HG03097 (cell line): Measurements from ENCODE around the gene PCDHB5.
"Not testable (repeated sequence)": the region's sequence is repeated elsewhere in the genome, so short reads cannot be mapped to it uniquely, and the experiment has no call there.

Source experiments
- ATAC-seq: cut with Tn5 transposase; IDR thresholded peaks from one replicate; pipeline ENCODE4 v1.9.1; 2021; ENCODE audit not compliant: unreplicated experiment, low FRiP score

The PCDHB5 gene

GRCh38 chr5:141150993-141151325 lies 16.0 kb downstream of the PCDHB5 start:
- no peak for ATAC-seq

- not testable (repeated sequence) for ATAC-seq
Observed at GRCh38 chr5:141151632-141152031, 16.6 kb downstream of the PCDHB5 start.

- ATAC-seq: not testable (repeated sequence)
Observed at GRCh38 chr5:141152096-141152495, 17.1 kb downstream of the PCDHB5 start.

GRCh38 chr5:141155540-141156374 lies 20.8 kb downstream of the PCDHB5 start:
- ATAC-seq: no peak

- ATAC-seq: not testable (repeated sequence)
Observed at GRCh38 chr5:141157356-141157755, 22.4 kb downstream of the PCDHB5 start.

GRCh38 chr5:141157901-141158300 lies 22.9 kb downstream of the PCDHB5 start:
- ATAC-seq: not testable (repeated sequence)

- ATAC-seq: no peak
Observed at GRCh38 chr5:141172381-141173204, 37.6 kb downstream of the PCDHB5 start, which contains the start of gene PCDHB7. Gene PCDHB7 (plus strand): TSS chr5:141172644. CDS start chr5:141172836, 192 bp downstream.

GRCh38 chr5:141174291-141175104 lies 39.5 kb downstream of the PCDHB5 start:
- not testable (repeated sequence) for ATAC-seq

- ATAC-seq: no peak
Observed at GRCh38 chr5:141175933-141176332, 40.9 kb downstream of the PCDHB5 start.

- not testable (repeated sequence) for ATAC-seq
Observed at GRCh38 chr5:141177577-141178191, 42.7 kb downstream of the PCDHB5 start, which contains the start of gene PCDHB8. Gene PCDHB8 (plus strand): TSS chr5:141177790. CDS start chr5:141178035, 245 bp downstream.

- not testable (repeated sequence) for ATAC-seq
Observed at GRCh38 chr5:141179371-141179770, 44.4 kb downstream of the PCDHB5 start.

GRCh38 chr5:141179876-141180275 lies 44.9 kb downstream of the PCDHB5 start:
- ATAC-seq: not testable (repeated sequence)

GRCh38 chr5:141180313-141180712 lies 45.3 kb downstream of the PCDHB5 start:
- ATAC-seq: no peak

GRCh38 chr5:141182248-141182647 lies 47.2 kb downstream of the PCDHB5 start, which contains the start of gene PCDHB16:
Gene PCDHB16 (plus strand): TSS chr5:141182387. CDS start chr5:141182560, 173 bp downstream.
- ATAC-seq: no peak

GRCh38 chr5:141184117-141184855 lies 49.3 kb downstream of the PCDHB5 start:
- ATAC-seq: not testable (repeated sequence)

GRCh38 chr5:141186897-141187512 lies 52.0 kb downstream of the PCDHB5 start, which contains the start of gene PCDHB9:
Gene PCDHB9 (plus strand): TSS chr5:141187161. CDS start chr5:141187319, 158 bp downstream.
- no peak for ATAC-seq
